Left lung (tissue), 14 donors: ENCODE results near the gene FOXK1. TPM values are rescaled to one million over a fixed set of nuclear protein-coding genes. Genes with fewer than 3 reads are reported as not detected.

Experiments
- ATAC-seq: fragments of 200-7000 bp; cut with Tn5 transposase; one replicate; pipeline ENCODE4 v1.9.1; 2020; ENCODE audit warnings: moderate library complexity
- DNase-seq, 4 donors: peaks; one replicate each; pipeline ENCODE4 v3.0.0-alpha.2; 2013 to 2020
- H3K27ac ChIP-seq, 2 donors: fragments of 200-600 bp; sonication (generic) in 1 of 2; one replicate each; pipeline versions ENCODE4 v1.5.0 to v1.8.0; 2020 to 2021
- H3K27me3 ChIP-seq, 2 donors: fragments of 200-600 bp; sonication (generic) in 1 of 2; one replicate each; pipeline versions ENCODE4 v1.5.0 to v1.8.0; 2020 to 2021
- H3K36me3 ChIP-seq, 2 donors: fragments of 200-600 bp; sonication (generic) in 1 of 2; one replicate each; pipeline versions ENCODE4 v1.5.0 to v1.8.0; 2020 to 2021
- H3K4me1 ChIP-seq, 2 donors: fragments of 200-600 bp; one replicate each; pipeline ENCODE4 v1.8.0; 2021
- H3K4me3 ChIP-seq, 2 donors: fragments of 200-600 bp; sonication (generic) in 1 of 2; one replicate each; pipeline versions ENCODE4 v1.5.0 to v1.8.0; 2020 to 2021; ENCODE audit warnings: mild to moderate bottlenecking in 1 of 2
- H3K9me3 ChIP-seq, 2 donors: fragments of 200-600 bp; sonication (generic) in 1 of 2; one replicate each; pipeline versions ENCODE4 v1.5.0 to v1.8.0; 2020 to 2021
- intact Hi-C, 2 donors: fragments of 100-400 bp; cut with DNase I; formaldehyde crosslinking; loops; one replicate each; pipeline versions ENCODE4 v1.11.2 to v1.14.2; 2022
- long read RNA-seq, 12 donors: library from polyadenylated mRNA in 2 of 12; unstranded in 2 of 12; transcript quantifications; one replicate each; pipeline ENCODE4 v2.0.0 and lab custom pipeline, GENCODE V29; 2019 to 2026
- polyA plus RNA-seq, 6 donors: library from polyadenylated mRNA; unstranded; fragments of 120-200 nt; gene quantifications; one replicate each; pipeline ENCODE4 v1.2.1, GENCODE V29; 2013; ENCODE audit not compliant: insufficient read length in 6 of 6
- total RNA-seq, 2 donors: library from RNA; stranded (reverse); fragmentation: NEBNext Ultra II Directional; extraction: Animal tissue kit (Norgen Biotek cat#: 25700); gene quantifications; one replicate each; pipeline ENCODE4 v1.2.1, GENCODE V29; 2021
- TF ChIP-seq, protein P1 (sequence below), 2 donors: fragments of 200-600 bp; sonication (generic) in 1 of 2; IDR thresholded peaks; one replicate each; pipeline versions ENCODE4 v1.5.0 to v1.8.0; 2021; ENCODE audit warnings: antibody characterized with exemption in 2 of 2
- donor health status: DM: no; HTN: yes; CAD: no.
- donor health status: DM: no; HTN: no; CAD: no.

Gene FOXK1
- total RNA-seq (10 to 100 TPM; 25.0 to 29.2 TPM), polyA plus RNA-seq (10 to 100 TPM; 15.1 to 26.6 (median 17.5) TPM)
- long read RNA-seq, donor 1, full-length matches to known transcripts: 1 of 6 reads
- long read RNA-seq, donor 1, partial matches to known transcripts: 5 of 6 reads
- long read RNA-seq, donor 1, other reads (novel, unspliced or antisense): 0 of 6 reads
- long read RNA-seq, donor 2, full-length matches to known transcripts: 3 of 10 reads
- long read RNA-seq, donor 2, partial matches to known transcripts: 7 of 10 reads
- long read RNA-seq, donor 2, other reads (novel, unspliced or antisense): 0 of 10 reads
- long read RNA-seq, donor 3, full-length matches to known transcripts: 4 of 4 reads
- long read RNA-seq, donor 3, partial matches to known transcripts: 0 of 4 reads
- long read RNA-seq, donor 3, other reads (novel, unspliced or antisense): 0 of 4 reads
- long read RNA-seq, donor 4, partial matches to known transcripts: 0 of 1 reads
- long read RNA-seq, donor 4, other reads (novel, unspliced or antisense): 1 of 1 reads
- long read RNA-seq, donor 5, partial matches to known transcripts: 6 of 6 reads
- long read RNA-seq, donor 5, other reads (novel, unspliced or antisense): 0 of 6 reads
- long read RNA-seq, donor 6, partial matches to known transcripts: 6 of 6 reads
- long read RNA-seq, donor 6, other reads (novel, unspliced or antisense): 0 of 6 reads
- long read RNA-seq, donor 7: 0 reads
- long read RNA-seq, donor 8, full-length matches to known transcripts: 1 of 6 reads
- long read RNA-seq, donor 8, partial matches to known transcripts: 5 of 6 reads
- long read RNA-seq, donor 8, other reads (novel, unspliced or antisense): 0 of 6 reads
- long read RNA-seq, donor 9: 0 reads
- long read RNA-seq, donor 10, partial matches to known transcripts: 1 of 3 reads
- long read RNA-seq, donor 10, other reads (novel, unspliced or antisense): 2 of 3 reads
- long read RNA-seq, donor 11, full-length matches to known transcripts: 1 of 14 reads
- long read RNA-seq, donor 11, partial matches to known transcripts: 13 of 14 reads
- long read RNA-seq, donor 11, other reads (novel, unspliced or antisense): 0 of 14 reads
- long read RNA-seq, donor 12, partial matches to known transcripts: 5 of 5 reads
- long read RNA-seq, donor 12, other reads (novel, unspliced or antisense): 0 of 5 reads

DNA sequence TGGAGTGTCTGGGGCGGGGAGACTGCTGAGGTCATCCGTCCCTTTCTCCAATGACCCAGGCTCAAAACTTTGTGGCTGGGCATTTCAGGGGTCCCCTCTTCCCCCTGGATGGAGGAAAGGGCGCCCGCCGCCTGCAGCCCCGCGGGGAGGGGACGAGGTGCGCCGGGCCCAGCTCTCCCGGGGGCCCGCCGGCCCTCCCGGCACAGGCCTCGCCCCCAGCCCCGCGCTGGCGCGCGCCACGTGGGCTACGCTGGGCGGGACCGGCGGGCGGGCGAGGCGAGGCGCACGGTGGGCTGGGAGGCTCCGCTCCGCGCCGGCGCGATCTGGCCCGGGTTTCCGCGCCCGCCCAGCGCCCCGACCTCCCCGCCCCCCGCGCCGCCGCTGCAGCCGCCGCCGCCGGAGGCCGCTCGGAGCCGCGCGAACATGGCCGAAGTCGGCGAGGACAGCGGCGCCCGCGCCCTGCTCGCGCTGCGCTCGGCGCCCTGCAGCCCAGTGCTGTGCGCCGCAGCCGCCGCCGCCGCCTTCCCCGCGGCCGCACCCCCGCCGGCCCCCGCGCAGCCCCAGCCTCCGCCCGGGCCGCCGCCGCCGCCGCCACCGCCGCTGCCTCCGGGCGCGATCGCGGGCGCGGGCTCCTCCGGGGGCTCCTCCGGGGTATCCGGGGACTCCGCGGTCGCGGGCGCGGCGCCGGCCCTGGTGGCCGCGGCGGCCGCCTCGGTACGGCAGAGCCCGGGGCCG, at the start of gene FOXK1:
Gene FOXK1 (plus strand): TSS at position 410 of the 735 bp plus-strand sequence. CDS start 14 bp downstream, at position 424.
- DNase-seq (peak; percentile 76 to 93 (median 82)), ATAC-seq (peak; percentile 88)
- TF ChIP-seq, protein P1, sequence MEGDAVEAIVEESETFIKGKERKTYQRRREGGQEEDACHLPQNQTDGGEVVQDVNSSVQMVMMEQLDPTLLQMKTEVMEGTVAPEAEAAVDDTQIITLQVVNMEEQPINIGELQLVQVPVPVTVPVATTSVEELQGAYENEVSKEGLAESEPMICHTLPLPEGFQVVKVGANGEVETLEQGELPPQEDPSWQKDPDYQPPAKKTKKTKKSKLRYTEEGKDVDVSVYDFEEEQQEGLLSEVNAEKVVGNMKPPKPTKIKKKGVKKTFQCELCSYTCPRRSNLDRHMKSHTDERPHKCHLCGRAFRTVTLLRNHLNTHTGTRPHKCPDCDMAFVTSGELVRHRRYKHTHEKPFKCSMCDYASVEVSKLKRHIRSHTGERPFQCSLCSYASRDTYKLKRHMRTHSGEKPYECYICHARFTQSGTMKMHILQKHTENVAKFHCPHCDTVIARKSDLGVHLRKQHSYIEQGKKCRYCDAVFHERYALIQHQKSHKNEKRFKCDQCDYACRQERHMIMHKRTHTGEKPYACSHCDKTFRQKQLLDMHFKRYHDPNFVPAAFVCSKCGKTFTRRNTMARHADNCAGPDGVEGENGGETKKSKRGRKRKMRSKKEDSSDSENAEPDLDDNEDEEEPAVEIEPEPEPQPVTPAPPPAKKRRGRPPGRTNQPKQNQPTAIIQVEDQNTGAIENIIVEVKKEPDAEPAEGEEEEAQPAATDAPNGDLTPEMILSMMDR (IDR thresholded peaks at IDR 0.05): no peak
- peaks cover 7 to 39% of the 10 kb centered on the region in 2 donors for H3K4me1 ChIP-seq
- H3K27ac ChIP-seq: peak within 1 kb of the TSS; percentile 86 to 93
- no peaks in the 10 kb centered on the region for H3K27me3 ChIP-seq
- H3K4me3 ChIP-seq: peak within 1 kb of the TSS; percentile 85 to 87
- no peaks in the 10 kb centered on the region for H3K36me3 ChIP-seq
- no peaks in the 10 kb centered on the region for H3K9me3 ChIP-seq
- intact Hi-C loops: loop anchor here in 1 of 2 donors (5.0 to 10.0 kb wide), 2 partner anchors 40 to 63 kb away; no protein-coding TSS in a partner anchor

DNA sequence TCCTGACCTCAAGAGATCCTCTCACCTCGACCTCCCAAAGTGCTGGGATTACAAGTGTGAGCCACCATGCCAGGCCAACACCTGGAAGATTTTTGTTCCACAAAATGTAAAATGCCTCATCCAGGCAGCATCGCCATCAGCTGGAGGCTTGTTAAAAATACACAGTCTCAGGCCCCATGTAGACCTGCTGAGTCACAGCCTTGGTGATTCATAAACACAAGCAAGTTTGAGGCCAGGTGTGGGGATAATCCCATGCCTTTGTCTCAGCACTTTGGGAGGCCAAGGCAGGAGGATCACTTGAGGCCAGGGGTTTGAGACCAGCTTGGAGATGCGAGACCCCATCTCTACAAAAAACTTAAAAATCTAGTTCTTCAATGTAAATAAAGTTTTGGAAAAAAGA, 49.1 kb upstream of the FOXK1 start:
- no peak overlapping the region for H3K4me3 ChIP-seq
- H3K27me3 ChIP-seq: no peaks in the 10 kb centered on the region
- H3K4me1 ChIP-seq: peaks cover 3 to 12% of the 10 kb centered on the region in 2 donors
- no peaks in the 10 kb centered on the region for H3K36me3 ChIP-seq
- no peak overlapping the region for H3K27ac ChIP-seq
- DNase-seq: no peak
- TF ChIP-seq, protein P1 (IDR thresholded peaks at IDR 0.05): no peak
- ATAC-seq: no peak
- intact Hi-C loops: no loop called here
- no peaks in the 10 kb centered on the region for H3K9me3 ChIP-seq

DNA sequence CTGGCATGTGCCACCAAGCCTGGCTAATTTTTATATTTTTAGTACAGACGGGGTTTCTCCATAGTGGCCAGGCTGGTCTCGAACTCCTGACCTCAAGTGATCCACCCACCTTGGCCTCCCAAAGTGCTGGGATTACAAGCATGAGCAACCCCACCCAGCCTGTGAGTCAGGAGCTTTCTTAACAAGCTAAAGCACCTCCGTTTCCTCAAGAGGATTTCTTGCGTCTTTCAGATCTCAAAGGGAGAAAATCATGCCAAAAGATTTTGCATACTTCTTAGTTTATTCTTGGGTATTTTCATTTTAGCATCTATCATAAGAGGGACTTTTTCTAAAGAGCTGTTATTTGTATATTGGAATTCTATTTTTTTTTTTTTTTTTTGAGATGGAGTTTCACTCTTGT, 47.9 kb upstream of the FOXK1 start:
- Histone ChIP-seq H3K27ac (no peak overlapping the region), H3K36me3 (no peaks in the 10 kb centered on the region), H3K4me3 (no peak overlapping the region), H3K9me3 (no peaks in the 10 kb centered on the region), H3K27me3 (no peaks in the 10 kb centered on the region), H3K4me1 (peaks cover 3 to 12% of the 10 kb centered on the region in 2 donors)
- TF ChIP-seq, protein P1 (IDR thresholded peaks at IDR 0.05): no peak
- DNase-seq: no peak
- no peak for ATAC-seq
- intact Hi-C loops: no loop called here

DNA sequence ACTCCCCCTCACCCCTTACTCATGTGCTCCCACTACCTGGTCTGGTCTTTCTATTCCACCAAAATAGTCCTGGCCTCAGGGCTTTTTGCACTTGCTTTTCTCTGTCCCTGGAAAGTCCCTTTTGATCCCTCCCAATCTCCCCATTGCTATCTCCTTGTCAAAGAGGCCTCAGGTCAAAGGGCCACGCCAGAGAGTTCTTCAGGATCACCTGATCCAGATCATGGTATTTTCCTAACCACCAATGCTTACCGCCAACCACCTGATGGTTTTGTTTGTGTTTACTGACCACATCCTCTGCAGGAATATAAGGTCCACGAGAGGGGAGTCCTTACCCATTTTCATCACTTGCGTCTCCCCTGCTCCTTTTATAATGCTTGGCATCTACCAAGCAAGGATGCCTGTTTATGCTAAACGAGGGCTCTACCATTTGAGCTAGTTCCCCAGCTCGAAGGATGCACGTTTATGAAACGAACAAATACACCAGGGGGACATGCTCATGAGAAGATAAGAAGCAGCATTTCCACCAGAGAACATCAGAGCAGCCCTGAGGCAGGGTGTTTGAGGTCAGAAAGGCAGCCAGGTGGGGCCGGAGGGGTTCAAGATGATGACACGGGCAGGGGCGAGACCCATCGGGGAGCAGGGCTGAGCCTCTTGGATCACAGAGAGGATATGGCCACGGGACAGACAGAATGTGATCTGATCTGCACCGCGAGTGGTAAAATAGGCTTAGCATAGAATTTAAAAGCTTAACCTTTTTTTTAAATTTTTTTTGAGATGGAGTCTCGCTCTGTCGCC, 43.1 kb upstream of the FOXK1 start:
- DNase-seq (no peak), ATAC-seq (no peak)
- TF ChIP-seq, protein P1 (IDR thresholded peaks at IDR 0.05): no peak
- no peaks in the 10 kb centered on the region for H3K9me3 ChIP-seq
- no peak overlapping the region for H3K4me3 ChIP-seq
- no peaks in the 10 kb centered on the region for H3K36me3 ChIP-seq
- H3K4me1 ChIP-seq: peaks cover 6 to 13% of the 10 kb centered on the region in 2 donors
- no peak overlapping the region for H3K27ac ChIP-seq
- H3K27me3 ChIP-seq: no peaks in the 10 kb centered on the region
- intact Hi-C loops: no loop called here
